ENCODE results near the gene DBNDD1.

GRCh38 chr16:90008708-90009145 lies 10.5 kb downstream of the DBNDD1 start:
- TF ChIP-seq CTCF (IDR thresholded peaks at IDR 0.05) (no peak), ZFX (IDR thresholded peaks at IDR 0.05; ENCODE audit: borderline replicate concordance) (no peak)

Data from 22Rv1 (cell line).